Right cardiac atrium (tissue), 5 donors: ENCODE results near the gene TRIM41. TPM values are rescaled to one million over a fixed set of nuclear protein-coding genes. Genes with fewer than 3 reads are reported as not detected.

Experiments used
- ATAC-seq, 2 donors: fragments of 200-7000 bp; cut with Tn5 transposase; one replicate each; pipeline versions ENCODE4 v1.8.0 to v1.9.1; 2020; ENCODE audit warnings: moderate library complexity in 2 of 2, mild to moderate bottlenecking in 1 of 2
- DNase-seq, 3 donors: peaks; one replicate each; pipeline ENCODE4 v3.0.0-alpha.2; 2020
- H3K27ac ChIP-seq: one replicate; pipeline ENCODE4 v1.5.1; 2013; ENCODE audit warnings: mild to moderate bottlenecking, low read length, control low read depth, moderate library complexity
- H3K27me3 ChIP-seq: one replicate; pipeline ENCODE4 v1.6.1; 2013; ENCODE audit not compliant: control insufficient read depth, insufficient read depth
- H3K4me1 ChIP-seq: one replicate; pipeline ENCODE4 v1.6.1; 2013; ENCODE audit warnings: low read length; ENCODE audit not compliant: control insufficient read depth, insufficient read depth
- H3K4me3 ChIP-seq: one replicate; pipeline ENCODE4 v1.5.1; 2013; ENCODE audit warnings: low read length, control low read depth
- H3K9me3 ChIP-seq: one replicate; pipeline ENCODE4 v1.6.1; 2013; ENCODE audit warnings: low read length; ENCODE audit not compliant: control insufficient read depth
- WGBS: extraction: QIAGEN DNeasy Blood & Tissue Kit; methylation state at CpG from one replicate; pipeline ENCODE4 v1.1.7; 2013; 5-methylcytosine and 5-hydroxymethylcytosine counted together
- intact Hi-C, 4 donors: fragments of 100-400 bp; cut with DNase I; formaldehyde crosslinking; loops; one replicate each; pipeline versions ENCODE4 v1.11.0 to v1.14.0; 2022 to 2023
- polyA plus RNA-seq: library from polyadenylated mRNA; stranded (reverse); fragments of 200-250 nt; gene quantifications from one replicate; pipeline ENCODE4 v1.2.3, GENCODE V29; 2013
- total RNA-seq, 4 donors: library from RNA; stranded (reverse); fragmentation: NEBNext Ultra II Directional; extraction: Animal tissue kit (Norgen Biotek cat#: 25700); gene quantifications; one replicate each; pipeline ENCODE4 v1.2.1, GENCODE V29; 2021
- donor health status: healthy with polysubstance abuse.
- donor health status: DM: no; HTN: yes; CAD: no.
- donor health status: DM: no; HTN: no; CAD: no.
- donor health status: DM: no; HTN: yes; CAD: no; lungs with severe emphysema.
- donor health status: DM: yes; HTN: yes; CAD: no.

TRIM41 gene
- total and polyA plus RNA-seq, 5 donors = 17.0 to 21.2 (median 20.8) TPM

DNA sequence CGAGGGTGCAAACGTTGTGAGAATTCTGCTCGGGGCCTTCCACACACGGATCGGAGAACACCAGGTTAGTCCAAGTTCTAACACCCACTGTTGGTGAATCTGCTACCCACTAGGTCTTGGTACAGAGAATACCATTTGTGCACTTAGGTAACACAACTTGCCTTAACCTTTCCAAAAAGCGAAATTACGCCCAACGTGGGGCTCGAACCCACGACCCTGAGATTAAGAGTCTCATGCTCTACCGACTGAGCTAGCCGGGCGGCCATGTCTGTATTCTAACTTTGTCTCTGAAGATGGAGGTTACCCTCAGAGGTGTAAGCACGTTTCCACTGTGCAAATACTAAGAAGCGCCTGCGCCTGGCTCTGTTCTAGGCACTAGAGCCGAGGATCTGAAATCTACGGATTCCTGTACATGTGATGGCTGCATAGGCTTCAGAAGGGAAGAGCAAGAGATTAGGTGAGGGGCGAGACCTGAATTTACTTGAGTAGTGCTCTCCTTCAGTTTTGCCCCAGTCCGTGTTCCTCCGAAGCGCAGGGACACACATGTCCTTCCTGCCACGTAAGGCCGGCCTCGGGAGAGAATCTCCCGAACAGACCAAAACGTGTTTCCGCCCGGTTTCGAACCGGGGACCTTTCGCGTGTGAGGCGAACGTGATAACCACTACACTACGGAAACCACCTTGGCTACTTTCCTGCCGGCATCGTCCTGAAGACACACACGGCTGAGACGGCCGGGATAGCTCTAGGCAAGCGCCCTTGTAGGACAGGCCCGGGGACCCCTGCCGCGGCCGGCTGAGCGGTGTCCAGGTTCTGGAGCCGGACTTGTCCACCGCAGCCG is 1.1 kb upstream of the TRIM41 start:
- Histone ChIP-seq H3K4me3 (peak overlapping the region; percentile 67), H3K9me3 (no peaks in the 10 kb centered on the region), H3K27ac (peak overlapping the region; percentile 95), H3K4me1 (peaks cover 4% of the 10 kb centered on the region), H3K27me3 (no peaks in the 10 kb centered on the region)
- intact Hi-C loops = loop anchor here in 2 of 4 donors (2.0 to 5.0 kb wide), 2 partner anchors 23 to 35 kb away; no protein-coding TSS in a partner anchor
- 6% methylated on average over 50 of the region's 50 CpGs for WGBS
- DNase-seq = peak; percentile 88 to 96 (median 95)
- peak; percentile 67 to 69 for ATAC-seq

DNA sequence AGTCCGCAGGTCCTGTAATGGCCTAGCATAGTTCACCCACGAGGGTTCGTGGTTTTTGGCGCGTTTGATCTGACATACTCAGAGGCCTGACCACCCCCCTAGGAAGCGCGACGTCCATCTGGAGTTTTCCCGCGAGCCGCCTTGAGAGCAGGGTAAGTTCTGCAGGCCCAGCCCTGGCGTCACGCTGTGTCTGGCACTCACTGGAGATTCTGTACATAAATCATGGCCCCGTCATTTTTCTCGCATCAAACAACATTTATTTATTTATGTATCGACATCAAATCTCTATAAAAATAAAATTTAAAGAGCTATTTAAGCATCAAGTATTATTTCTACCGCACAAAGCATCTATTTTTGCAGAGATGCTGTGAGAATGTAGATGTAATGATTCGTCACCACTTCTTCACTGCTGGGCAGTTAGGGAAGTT is 437 bp upstream of the TRIM41 start:
- H3K4me3 ChIP-seq = peak overlapping the region; percentile 67
- under 1% methylated on average over 18 of the region's 18 CpGs for WGBS
- peak overlapping the region; percentile 95 for H3K27ac ChIP-seq
- intact Hi-C loops = loop anchor here in 2 of 4 donors (2.0 to 5.0 kb wide), 2 partner anchors 22 to 35 kb away; no protein-coding TSS in a partner anchor
- H3K9me3 ChIP-seq = no peaks in the 10 kb centered on the region
- peaks cover 4% of the 10 kb centered on the region for H3K4me1 ChIP-seq
- DNase-seq (no peak), ATAC-seq (peak; percentile 9 to 17)
- no peaks in the 10 kb centered on the region for H3K27me3 ChIP-seq

GRCh38 chr5:181223729-181224389 is 778 bp downstream of the TRIM41 start:
- peak in 1 of 2 donors; percentile 14 for ATAC-seq
- intact Hi-C loops = loop anchor here in 2 of 4 donors (2.0 to 5.0 kb wide), 2 partner anchors 21 to 37 kb away; no protein-coding TSS in a partner anchor
- Histone ChIP-seq H3K9me3 (no peaks in the 10 kb centered on the region), H3K4me1 (peaks cover 4% of the 10 kb centered on the region), H3K4me3 (peak overlapping the region; percentile 67), H3K27me3 (no peaks in the 10 kb centered on the region), H3K27ac (peak overlapping the region; percentile 95)
- under 1% methylated on average over 31 of the region's 31 CpGs for WGBS
- peak in 2 of 3 donors; percentile 72 to 86 for DNase-seq

DNA sequence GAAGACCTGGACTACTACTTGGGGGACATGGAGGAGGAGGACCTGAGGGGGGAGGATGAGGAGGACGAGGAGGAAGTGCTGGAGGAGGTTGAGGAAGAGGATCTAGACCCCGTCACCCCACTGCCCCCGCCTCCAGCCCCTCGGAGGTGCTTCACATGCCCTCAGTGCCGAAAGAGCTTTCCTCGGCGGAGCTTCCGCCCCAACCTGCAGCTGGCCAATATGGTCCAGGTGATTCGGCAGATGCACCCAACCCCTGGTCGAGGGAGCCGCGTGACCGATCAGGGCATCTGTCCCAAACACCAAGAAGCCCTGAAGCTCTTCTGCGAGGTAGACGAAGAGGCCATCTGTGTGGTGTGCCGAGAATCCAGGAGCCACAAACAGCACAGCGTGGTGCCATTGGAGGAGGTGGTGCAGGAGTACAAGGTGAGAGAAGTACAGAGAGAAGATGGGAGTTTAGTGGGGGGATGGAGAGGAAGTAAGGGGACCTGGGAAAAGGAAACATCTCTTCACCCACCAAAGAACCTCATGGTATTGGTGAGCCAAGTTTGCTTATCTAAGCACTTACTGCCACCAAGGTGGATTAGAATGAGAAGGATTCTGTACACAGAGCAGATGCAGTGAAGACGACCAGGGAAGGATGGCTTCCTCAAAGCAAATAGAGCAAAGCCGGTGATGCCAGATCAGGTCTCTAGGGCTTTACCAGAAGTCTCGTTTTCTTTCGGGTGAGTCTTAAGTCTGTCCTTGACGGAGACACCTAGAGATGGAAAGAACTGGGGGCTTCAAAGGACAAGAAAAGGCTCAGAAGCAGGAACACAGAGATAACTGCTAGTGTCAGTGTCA is 1.5 kb downstream of the TRIM41 start:
- 74% methylated on average over 22 of the region's 22 CpGs for WGBS
- ATAC-seq = no peak
- peak in 2 of 3 donors; percentile 65 to 70 for DNase-seq
- H3K9me3 ChIP-seq = no peaks in the 10 kb centered on the region
- peaks cover 4% of the 10 kb centered on the region for H3K4me1 ChIP-seq
- H3K4me3 ChIP-seq = peak overlapping the region; percentile 67
- intact Hi-C loops = loop anchor here in 2 of 4 donors (5.0 kb wide), 1 partner anchor 37 kb away; no protein-coding TSS in a partner anchor
- no peaks in the 10 kb centered on the region for H3K27me3 ChIP-seq
- H3K27ac ChIP-seq = peak overlapping the region; percentile 95

DNA sequence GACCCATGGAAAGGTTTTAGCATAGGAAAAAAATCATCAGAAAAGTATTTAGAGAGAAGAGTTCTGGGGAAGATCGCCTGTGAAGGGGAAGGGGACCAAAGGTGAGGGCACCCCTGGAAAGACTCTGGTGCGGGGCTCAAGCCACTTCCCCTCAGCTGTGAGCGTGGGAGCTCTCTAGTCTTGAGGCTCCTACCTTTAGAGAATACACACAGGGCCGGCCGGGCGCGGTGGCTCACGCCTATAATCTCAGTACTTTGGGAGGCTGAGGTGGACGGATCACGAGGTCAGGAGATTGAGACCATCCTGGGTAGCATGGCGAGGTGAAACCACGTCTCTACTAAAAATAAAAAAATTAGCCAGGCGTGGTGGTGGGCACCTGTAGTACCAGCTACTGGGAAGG is 6.9 kb downstream of the TRIM41 start:
- no peaks in the 10 kb centered on the region for H3K9me3 ChIP-seq
- ATAC-seq (no peak), DNase-seq (no peak)
- intact Hi-C loops = no loop called here
- no peak overlapping the region for H3K4me3 ChIP-seq
- no peak overlapping the region for H3K27ac ChIP-seq
- no peaks in the 10 kb centered on the region for H3K4me1 ChIP-seq
- WGBS = 96% methylated on average over 13 of the region's 13 CpGs
- no peaks in the 10 kb centered on the region for H3K27me3 ChIP-seq

- intact Hi-C loops = no loop called here
- no peak for ATAC-seq
- 90% methylated on average over 6 of the region's 6 CpGs for WGBS
- no peak for DNase-seq
- no peak overlapping the region for H3K27ac ChIP-seq
- no peaks in the 10 kb centered on the region for H3K27me3 ChIP-seq
- H3K9me3 ChIP-seq = no peaks in the 10 kb centered on the region
- H3K4me1 ChIP-seq = no peaks in the 10 kb centered on the region
- H3K4me3 ChIP-seq = no peak overlapping the region
These were observed 7.5 kb downstream of the TRIM41 start for GRCh38 chr5:181230551-181230950.

- intact Hi-C loops = no loop called here
- WGBS = 88% methylated on average over 7 of the region's 7 CpGs
- ATAC-seq = peak in 1 of 2 donors; percentile 39
These were observed 8.4 kb downstream of the TRIM41 start for GRCh38 chr5:181231432-181231831.

DNA sequence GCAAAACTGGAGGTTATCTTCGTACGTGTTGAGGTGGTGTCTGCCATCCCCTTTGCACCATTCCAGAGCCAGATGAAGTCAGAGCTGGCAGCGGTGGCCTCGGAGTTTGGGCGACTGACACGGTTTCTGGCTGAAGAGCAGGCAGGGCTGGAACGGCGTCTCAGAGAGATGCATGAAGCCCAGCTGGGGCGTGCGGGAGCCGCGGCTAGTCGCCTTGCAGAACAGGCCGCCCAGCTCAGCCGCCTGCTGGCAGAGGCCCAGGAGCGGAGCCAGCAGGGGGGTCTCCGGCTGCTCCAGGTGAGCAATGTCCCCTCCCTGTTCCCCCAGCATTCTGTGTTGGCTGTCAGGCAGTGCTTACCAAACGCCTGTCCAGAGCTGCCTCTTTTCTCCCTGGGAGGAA is 9.5 kb downstream of the TRIM41 start:
- Histone ChIP-seq H3K27ac (no peak overlapping the region), H3K9me3 (no peaks in the 10 kb centered on the region), H3K4me1 (no peaks in the 10 kb centered on the region), H3K27me3 (no peaks in the 10 kb centered on the region), H3K4me3 (no peak overlapping the region)
- ATAC-seq = no peak
- 85% methylated on average over 18 of the region's 18 CpGs for WGBS
- DNase-seq = peak in 2 of 3 donors; percentile 52 to 62
- intact Hi-C loops = no loop called here

More at GRCh38 chr5:181231432-181231831, 8.4 kb downstream of the TRIM41 start:
- Histone ChIP-seq H3K27ac (no peak overlapping the region), H3K4me3 (no peak overlapping the region), H3K4me1 (no peaks in the 10 kb centered on the region), H3K9me3 (no peaks in the 10 kb centered on the region), H3K27me3 (no peaks in the 10 kb centered on the region)
- DNase-seq = no peak

DNA sequence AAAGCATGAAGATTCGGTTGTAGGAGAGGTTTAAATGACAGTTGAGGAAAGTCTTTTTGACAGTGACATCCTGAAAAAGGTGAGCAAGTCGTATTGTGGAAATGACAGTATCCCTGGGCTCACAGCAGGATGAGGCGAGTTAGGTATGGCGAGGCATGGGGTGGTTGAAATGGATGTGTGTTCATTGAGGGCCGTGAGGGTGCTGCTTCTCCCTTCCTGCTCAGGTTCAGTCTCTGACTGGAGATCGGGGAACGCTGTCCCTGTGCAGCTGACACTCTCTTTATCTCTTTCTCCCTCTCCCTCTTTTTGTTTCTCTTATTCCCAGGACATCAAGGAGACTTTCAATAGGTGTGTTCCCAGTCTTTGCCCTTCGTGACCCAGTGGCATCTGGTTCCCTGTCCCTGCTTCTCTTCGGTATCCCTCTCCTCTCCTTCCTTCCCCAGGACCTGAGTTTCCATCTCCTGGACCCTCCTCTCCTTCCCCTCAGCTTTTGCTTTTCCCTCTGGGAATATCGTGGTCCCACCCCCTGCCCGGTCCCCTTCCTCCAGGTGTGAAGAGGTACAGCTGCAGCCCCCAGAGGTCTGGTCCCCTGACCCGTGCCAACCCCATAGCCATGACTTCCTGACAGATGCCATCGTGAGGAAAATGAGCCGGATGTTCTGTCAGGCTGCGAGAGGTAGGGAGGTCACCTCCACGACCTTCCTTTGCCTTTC is 10.2 kb downstream of the TRIM41 start:
- DNase-seq (peak in 1 of 3 donors; percentile 48), ATAC-seq (no peak)
- Histone ChIP-seq H3K27me3 (no peaks in the 10 kb centered on the region), H3K4me3 (no peak overlapping the region), H3K27ac (no peak overlapping the region), H3K9me3 (no peaks in the 10 kb centered on the region), H3K4me1 (no peaks in the 10 kb centered on the region)
- intact Hi-C loops = no loop called here
- 76% methylated on average over 16 of the region's 16 CpGs for WGBS
